Activated naive CD4-positive, alpha-beta T cell treated with anti-CD3 and anti-CD28 coated beads, Interleukin-2, amount 10 ng/mL, durations not matched to agents 7 days and 5 days (primary cell): Measurements from ENCODE around the gene LLGL1.

Experiments
- CTCF ChIA-PET: fragments of 350-600 bp; sonication (Branson Sonifier 250); formaldehyde crosslinking; loops from one replicate; lab custom pipeline; 2021; ENCODE audit warnings: antibody characterized with exemption; lab: Charles Lee
- DNase-seq: peaks from one replicate; pipeline ENCODE4 v3.0.0-alpha.2; 2020
- H3K27ac Mint-ChIP-seq: one replicate; pipeline ENCODE4 v1.8.0; 2021; ENCODE audit warnings: mild to moderate bottlenecking, moderate library complexity, mixed read lengths
- H3K27me3 Mint-ChIP-seq: one replicate; pipeline ENCODE4 v1.8.0; 2021; ENCODE audit warnings: mild to moderate bottlenecking, mixed read lengths
- H3K36me3 Mint-ChIP-seq: one replicate; pipeline ENCODE4 v1.8.0; 2021; ENCODE audit warnings: mixed read lengths
- H3K4me1 Mint-ChIP-seq: one replicate; pipeline ENCODE4 v1.8.0; 2021; ENCODE audit warnings: mixed read lengths
- H3K4me3 Mint-ChIP-seq: one replicate; pipeline ENCODE4 v1.8.0; 2021; ENCODE audit warnings: mild to moderate bottlenecking, moderate library complexity, mixed read lengths
- H3K9me3 Mint-ChIP-seq: one replicate; pipeline ENCODE4 v1.8.0; 2021; ENCODE audit warnings: mixed read lengths

Gene LLGL1

GRCh38 chr17:18256351-18256750 is 30.9 kb downstream of the LLGL1 start:
- Mint-ChIP-seq H3K4me3 (peak overlapping the region; percentile 43), H3K9me3 (no peaks in the 10 kb centered on the region), H3K4me1 (peaks cover 37% of the 10 kb centered on the region), H3K27me3 (no peaks in the 10 kb centered on the region), H3K36me3 (peaks cover 30% of the 10 kb centered on the region), H3K27ac (peak overlapping the region; percentile 19)
- CTCF ChIA-PET, result interaction anchor here (1.5 kb wide), 1 partner anchor 8 kb away, joined by 3 read pairs; no protein-coding TSS in a partner anchor
- DNase-seq, result no peak

DNA sequence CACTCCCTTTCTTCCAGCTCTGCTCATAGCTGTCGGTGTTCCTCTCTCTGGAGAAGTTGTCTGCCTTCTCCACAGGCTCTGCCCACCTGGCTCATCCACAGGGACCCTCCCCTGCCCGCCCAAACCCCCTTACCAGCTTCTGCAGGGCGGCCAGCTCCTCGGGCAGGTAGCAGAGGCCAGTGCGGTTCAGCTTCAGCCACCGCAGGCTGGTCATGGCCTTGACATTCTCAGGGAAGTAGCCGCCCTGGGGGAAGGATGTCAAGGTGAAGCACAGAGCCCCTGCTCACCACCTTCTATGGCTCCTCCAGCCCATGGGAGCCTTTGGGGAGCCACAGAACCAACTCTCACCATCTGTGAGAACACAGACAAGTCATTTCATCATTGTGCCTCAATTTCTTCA is 31.3 kb downstream of the LLGL1 start:
- H3K27ac Mint-ChIP-seq, result peak overlapping the region; percentile 19
- H3K4me3 Mint-ChIP-seq, result peak overlapping the region; percentile 99
- peaks cover 26% of the 10 kb centered on the region for H3K36me3 Mint-ChIP-seq
- no peaks in the 10 kb centered on the region for H3K9me3 Mint-ChIP-seq
- peaks cover 41% of the 10 kb centered on the region for H3K4me1 Mint-ChIP-seq
- no peaks in the 10 kb centered on the region for H3K27me3 Mint-ChIP-seq
- DNase-seq, result no peak
- CTCF ChIA-PET, result interaction anchor here (1.5 kb wide), 1 partner anchor 8 kb away, joined by 3 read pairs; no protein-coding TSS in a partner anchor

DNA sequence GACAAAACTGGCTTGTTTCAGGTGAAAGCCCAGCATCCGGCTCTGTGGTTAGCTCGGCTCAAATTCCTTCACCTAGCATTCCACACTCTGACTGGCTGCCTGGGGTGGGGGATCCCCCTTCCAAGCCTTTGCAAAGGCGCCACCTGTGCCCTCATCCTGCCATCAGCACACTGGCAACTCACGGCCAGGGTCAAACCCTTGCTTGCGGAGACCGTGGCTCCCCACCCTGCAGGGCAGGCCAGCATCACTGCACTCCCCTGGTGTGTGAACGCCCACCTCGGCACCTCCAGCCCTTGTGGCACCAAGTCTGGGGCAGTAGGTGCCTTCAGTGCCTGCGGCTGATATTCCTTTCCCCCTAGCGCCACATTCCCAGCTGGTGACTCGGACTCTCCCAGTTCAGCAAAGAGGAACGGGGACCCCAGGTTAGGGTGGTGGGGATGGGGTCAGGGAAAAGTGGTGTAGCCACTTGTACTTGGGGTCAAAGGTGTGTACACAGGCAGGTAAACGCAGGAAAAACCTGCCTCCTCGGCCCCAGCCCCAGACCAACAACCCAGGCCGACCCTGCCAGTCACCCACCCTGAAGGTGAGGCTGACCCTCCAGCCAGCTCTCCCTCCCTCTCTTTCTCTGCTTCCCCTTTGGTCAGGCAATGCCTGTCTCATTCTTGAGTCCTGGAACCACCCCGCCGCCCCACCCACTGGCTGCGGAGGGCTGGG is 32.0 kb downstream of the LLGL1 start:
- Mint-ChIP-seq H3K4me3 (peak overlapping the region; percentile 99), H3K9me3 (no peaks in the 10 kb centered on the region), H3K36me3 (peaks cover 24% of the 10 kb centered on the region), H3K27me3 (no peaks in the 10 kb centered on the region), H3K27ac (peak overlapping the region; percentile 93), H3K4me1 (peaks cover 44% of the 10 kb centered on the region)
- CTCF ChIA-PET, result interaction anchor here (1.5 kb wide), 1 partner anchor 9 kb away, joined by 3 read pairs; no protein-coding TSS in a partner anchor
- DNase-seq, result peak; percentile 40

DNA sequence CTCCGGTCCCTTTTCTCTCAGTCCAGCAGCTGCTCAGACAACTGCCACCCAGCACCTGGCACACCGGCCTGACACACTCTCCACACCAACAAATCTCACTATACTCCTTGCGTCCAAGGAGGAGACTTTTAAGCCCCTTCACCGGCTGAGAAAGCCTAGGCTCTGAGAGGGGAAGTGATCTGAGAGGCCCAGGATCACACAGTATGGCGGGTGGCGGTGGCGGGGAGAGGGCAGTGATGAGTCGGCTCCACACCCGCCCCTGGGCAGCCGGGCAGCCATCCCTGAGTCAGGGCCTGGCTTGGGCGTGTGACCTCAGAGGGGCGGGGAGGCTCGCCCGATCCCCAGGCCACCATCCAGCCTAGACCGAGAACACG is 32.5 kb downstream of the LLGL1 start:
- H3K27me3 Mint-ChIP-seq, result no peaks in the 10 kb centered on the region
- DNase-seq, result peak; percentile 68
- H3K9me3 Mint-ChIP-seq, result no peaks in the 10 kb centered on the region
- peak overlapping the region; percentile 93 for H3K27ac Mint-ChIP-seq
- H3K36me3 Mint-ChIP-seq, result peaks cover 23% of the 10 kb centered on the region
- H3K4me3 Mint-ChIP-seq, result peak overlapping the region; percentile 99
- H3K4me1 Mint-ChIP-seq, result peaks cover 44% of the 10 kb centered on the region
- CTCF ChIA-PET, result no interaction called here

DNA sequence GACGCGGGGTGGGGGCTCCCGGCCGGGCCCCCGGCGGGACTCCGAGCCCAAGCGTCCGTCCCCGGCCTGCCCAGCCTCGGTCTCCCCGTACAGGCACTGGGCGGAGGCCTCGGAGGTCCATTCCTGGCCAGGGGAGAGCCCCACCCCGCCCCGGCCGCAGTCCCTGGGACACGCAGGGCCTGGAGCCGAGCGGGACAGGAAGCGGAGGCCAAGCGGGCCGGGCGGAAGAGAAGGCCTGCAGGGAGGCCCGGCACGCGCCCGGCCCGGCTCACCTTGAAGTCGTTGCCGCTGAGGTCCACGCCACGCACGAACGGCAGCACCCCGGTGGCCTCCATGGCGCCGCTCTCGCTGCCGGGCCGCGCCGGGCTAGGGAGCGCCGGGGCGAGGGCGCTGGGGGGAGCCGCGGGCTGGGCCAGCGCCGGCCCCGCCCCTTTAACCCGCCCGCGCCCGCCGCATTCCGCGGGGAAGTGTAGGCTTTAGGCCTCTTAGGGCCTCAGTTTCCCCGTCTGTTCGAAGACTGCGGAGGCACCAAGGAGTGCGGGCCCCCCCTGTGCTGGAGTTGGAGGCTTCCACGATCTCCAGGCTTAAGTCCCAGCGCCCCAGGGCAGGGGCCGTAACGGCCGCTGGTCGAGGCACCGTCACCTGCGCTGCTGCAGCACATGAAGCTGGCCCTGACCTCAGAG is 33.1 kb downstream of the LLGL1 start, which contains the start of gene FLII:
Gene FLII (minus strand): TSS at position 383 of the 683 bp plus-strand sequence. CDS start 48 bp downstream, at position 335.
- Mint-ChIP-seq H3K36me3 (peaks cover 23% of the 10 kb centered on the region), H3K27ac (peak within 1 kb of the TSS; percentile 93), H3K4me1 (peaks cover 44% of the 10 kb centered on the region), H3K27me3 (no peaks in the 10 kb centered on the region), H3K9me3 (no peaks in the 10 kb centered on the region), H3K4me3 (peak within 1 kb of the TSS; percentile 99)
- CTCF ChIA-PET, result no interaction called here
- DNase-seq, result peak; percentile 69

- Mint-ChIP-seq H3K9me3 (no peaks in the 10 kb centered on the region), H3K27ac (peak overlapping the region; percentile 86), H3K27me3 (no peaks in the 10 kb centered on the region), H3K4me3 (peak overlapping the region; percentile 75), H3K4me1 (peaks cover 44% of the 10 kb centered on the region), H3K36me3 (peaks cover 13% of the 10 kb centered on the region)
- CTCF ChIA-PET, result no interaction called here
- no peak for DNase-seq
Observed at GRCh38 chr17:18259621-18260331, 34.3 kb downstream of the LLGL1 start.

GRCh38 chr17:18260332-18261145 is 35.1 kb downstream of the LLGL1 start, which contains the start of gene MIEF2:
Gene MIEF2 (plus strand): TSS chr17:18260662. CDS start chr17:18262721, 2,059 bp downstream.
- Mint-ChIP-seq H3K36me3 (peaks cover 11% of the 10 kb centered on the region), H3K9me3 (no peaks in the 10 kb centered on the region), H3K4me1 (peaks cover 44% of the 10 kb centered on the region), H3K27ac (peak within 1 kb of the TSS; percentile 86), H3K4me3 (peak within 1 kb of the TSS; percentile 75), H3K27me3 (no peaks in the 10 kb centered on the region)
- peak; percentile 96 for DNase-seq
- CTCF ChIA-PET, result no interaction called here

DNA sequence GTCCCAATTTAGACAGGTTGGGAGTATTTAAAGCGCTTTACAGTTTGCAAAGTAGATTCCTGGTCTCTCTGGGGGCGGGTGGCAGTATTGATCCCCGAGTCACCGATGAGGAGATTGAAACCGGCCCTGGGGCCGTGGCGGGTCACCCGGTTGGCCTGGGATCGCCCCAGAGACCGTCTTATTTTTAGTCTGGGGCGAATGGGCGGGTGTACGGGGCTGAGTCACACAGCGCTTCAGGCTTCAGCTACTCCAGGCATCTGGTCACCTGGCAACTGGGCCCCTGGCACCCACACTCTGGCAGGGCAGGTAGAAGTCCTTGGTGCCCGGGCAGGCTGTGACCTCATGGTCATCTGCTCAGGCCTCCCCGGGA is 35.7 kb downstream of the LLGL1 start:
- H3K4me1 Mint-ChIP-seq, result peaks cover 40% of the 10 kb centered on the region
- no peaks in the 10 kb centered on the region for H3K9me3 Mint-ChIP-seq
- CTCF ChIA-PET, result no interaction called here
- H3K27me3 Mint-ChIP-seq, result no peaks in the 10 kb centered on the region
- H3K4me3 Mint-ChIP-seq, result peak overlapping the region; percentile 75
- peak; percentile 46 for DNase-seq
- H3K36me3 Mint-ChIP-seq, result peaks cover 11% of the 10 kb centered on the region
- H3K27ac Mint-ChIP-seq, result peak overlapping the region; percentile 86

DNA sequence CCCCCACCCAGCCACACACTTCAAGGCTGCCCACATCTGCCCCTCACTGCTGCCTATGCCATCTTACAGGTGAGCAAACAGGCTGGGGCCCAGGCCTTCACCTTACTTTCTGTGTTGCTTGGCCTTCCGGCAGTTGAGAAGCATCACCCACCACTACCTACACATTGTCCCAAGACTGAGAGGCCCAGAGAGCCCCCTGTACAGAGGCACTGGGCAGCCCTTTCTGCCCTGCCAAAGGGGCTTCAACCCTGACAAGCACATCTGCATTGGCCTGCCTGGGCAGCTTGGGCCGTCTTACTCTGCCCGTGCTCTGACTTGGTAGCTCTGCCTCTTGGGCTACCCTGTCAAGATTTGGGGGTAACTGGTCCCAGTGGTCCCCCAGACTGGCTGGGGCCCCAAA is 36.2 kb downstream of the LLGL1 start:
- H3K27me3 Mint-ChIP-seq, result no peaks in the 10 kb centered on the region
- CTCF ChIA-PET, result no interaction called here

GRCh38 chr17:18262111-18262510 is 36.7 kb downstream of the LLGL1 start:
- CTCF ChIA-PET, result no interaction called here
- H3K4me1 Mint-ChIP-seq, result peaks cover 31% of the 10 kb centered on the region
- H3K36me3 Mint-ChIP-seq, result peaks cover 9% of the 10 kb centered on the region
- no peaks in the 10 kb centered on the region for H3K9me3 Mint-ChIP-seq
- peak overlapping the region; percentile 28 for H3K27ac Mint-ChIP-seq
- no peaks in the 10 kb centered on the region for H3K27me3 Mint-ChIP-seq
- H3K4me3 Mint-ChIP-seq, result peak overlapping the region; percentile 75
- no peak for DNase-seq

More for the DNA sequence above, 36.2 kb downstream of the LLGL1 start:
- Mint-ChIP-seq H3K4me3 (peak overlapping the region; percentile 75), H3K4me1 (peaks cover 36% of the 10 kb centered on the region), H3K27ac (peak overlapping the region; percentile 86), H3K36me3 (peaks cover 11% of the 10 kb centered on the region), H3K9me3 (no peaks in the 10 kb centered on the region)
- no peak for DNase-seq

DNA sequence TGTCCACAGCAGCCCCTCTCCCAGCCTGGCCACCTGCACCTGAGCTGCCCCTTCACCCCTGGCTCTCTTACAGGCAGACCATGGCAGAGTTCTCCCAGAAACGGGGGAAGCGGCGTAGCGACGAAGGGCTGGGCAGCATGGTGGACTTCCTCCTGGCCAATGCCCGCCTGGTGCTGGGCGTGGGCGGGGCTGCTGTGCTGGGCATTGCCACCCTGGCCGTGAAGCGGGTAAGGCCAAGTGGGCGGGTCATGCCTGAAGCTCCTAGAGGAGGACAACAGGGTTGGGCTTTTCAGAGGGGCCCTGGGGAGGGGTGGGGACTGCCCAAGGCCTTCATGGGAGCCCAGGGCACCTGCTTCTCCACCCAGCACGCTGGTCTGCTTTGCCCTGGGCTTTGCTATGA is 37.2 kb downstream of the LLGL1 start:
- CTCF ChIA-PET, result no interaction called here
- H3K27me3 Mint-ChIP-seq, result no peaks in the 10 kb centered on the region
- H3K4me3 Mint-ChIP-seq, result no peak overlapping the region

GRCh38 chr17:18263885-18264682 is 38.6 kb downstream of the LLGL1 start:
- CTCF ChIA-PET, result interaction anchor here (1.2 kb wide), 1 partner anchor 15 kb away, joined by 4 read pairs; no protein-coding TSS in a partner anchor

More for the DNA sequence above, 37.2 kb downstream of the LLGL1 start:
- Mint-ChIP-seq H3K36me3 (peaks cover 6% of the 10 kb centered on the region), H3K4me1 (peaks cover 28% of the 10 kb centered on the region), H3K9me3 (no peaks in the 10 kb centered on the region), H3K27ac (no peak overlapping the region)
- DNase-seq, result no peak

DNA sequence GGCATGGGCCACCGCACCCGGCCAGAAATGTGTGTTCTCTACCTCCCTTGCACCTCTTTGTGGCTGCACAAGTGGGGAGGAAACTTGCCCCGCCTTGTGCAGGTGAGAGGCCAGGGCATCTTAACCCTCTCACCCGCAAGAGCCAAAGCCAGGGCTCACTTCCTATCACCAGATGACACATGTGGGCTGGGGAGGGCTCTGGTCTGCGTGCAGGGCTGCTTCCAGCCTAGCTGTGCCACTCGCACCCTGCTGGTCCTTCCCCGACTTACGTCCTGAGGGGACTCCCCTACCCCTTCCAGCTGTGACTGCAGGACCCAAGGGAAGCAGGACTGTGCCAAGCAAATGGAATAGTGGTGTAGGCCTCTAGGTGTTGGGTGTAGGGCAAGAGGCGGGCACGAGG is 41.9 kb downstream of the LLGL1 start:
- no peaks in the 10 kb centered on the region for H3K4me1 Mint-ChIP-seq
- H3K36me3 Mint-ChIP-seq, result peaks cover 8% of the 10 kb centered on the region
- no peaks in the 10 kb centered on the region for H3K9me3 Mint-ChIP-seq
- H3K4me3 Mint-ChIP-seq, result no peak overlapping the region
- no peak overlapping the region for H3K27ac Mint-ChIP-seq
- DNase-seq, result no peak
- H3K27me3 Mint-ChIP-seq, result no peaks in the 10 kb centered on the region
- CTCF ChIA-PET, result no interaction called here

More at GRCh38 chr17:18263885-18264682, 38.6 kb downstream of the LLGL1 start:
- Mint-ChIP-seq H3K4me3 (no peak overlapping the region), H3K27me3 (no peaks in the 10 kb centered on the region), H3K9me3 (no peaks in the 10 kb centered on the region), H3K36me3 (peaks cover 4% of the 10 kb centered on the region), H3K4me1 (peaks cover 21% of the 10 kb centered on the region), H3K27ac (no peak overlapping the region)
- no peak for DNase-seq
